ENCODE results near the gene SNX25.

GRCh38 chr4:185242749-185243533 is 33.5 kb downstream of the SNX25 start:
- TF ChIP-seq SP1 (IDR thresholded peaks at IDR 0.05) (no peak), ELF4 (IDR thresholded peaks at IDR 0.05) (no peak), FOXK2 (IDR thresholded peaks at IDR 0.05) (no peak), FOXM1 (IDR thresholded peaks at IDR 0.05; ENCODE audit: borderline replicate concordance) (no peak), TARDBP (IDR thresholded peaks at IDR 0.05) (no peak), ARNT (IDR thresholded peaks at IDR 0.05) (no peak), L3MBTL2 (conservative IDR thresholded peaks at IDR 0.05) (no peak), SUZ12 (IDR thresholded peaks at IDR 0.05) (no peak), LEF1 (IDR thresholded peaks at IDR 0.05; ENCODE audit: borderline replicate concordance) (no peak), ZNF384 (IDR thresholded peaks at IDR 0.05) (no peak), BHLHE40 (IDR thresholded peaks at IDR 0.05; ENCODE audit: borderline replicate concordance) (no peak), NFRKB (IDR thresholded peaks at IDR 0.05) (no peak)

All from HEK293T (cell line).